Measurements from ENCODE around the gene ACAP3.

The ACAP3 gene

GRCh38 chr1:1344655-1345361 lies 37.1 kb upstream of the ACAP3 start:
- DNase-seq (ENCODE audit: low read depth in 2 of 2, low spot score in 1 of 2), result no peak

- no peak for DNase-seq (ENCODE audit: low read depth in 2 of 2, low spot score in 1 of 2)
These were observed 36.2 kb upstream of the ACAP3 start for GRCh38 chr1:1343811-1344421.

DNA sequence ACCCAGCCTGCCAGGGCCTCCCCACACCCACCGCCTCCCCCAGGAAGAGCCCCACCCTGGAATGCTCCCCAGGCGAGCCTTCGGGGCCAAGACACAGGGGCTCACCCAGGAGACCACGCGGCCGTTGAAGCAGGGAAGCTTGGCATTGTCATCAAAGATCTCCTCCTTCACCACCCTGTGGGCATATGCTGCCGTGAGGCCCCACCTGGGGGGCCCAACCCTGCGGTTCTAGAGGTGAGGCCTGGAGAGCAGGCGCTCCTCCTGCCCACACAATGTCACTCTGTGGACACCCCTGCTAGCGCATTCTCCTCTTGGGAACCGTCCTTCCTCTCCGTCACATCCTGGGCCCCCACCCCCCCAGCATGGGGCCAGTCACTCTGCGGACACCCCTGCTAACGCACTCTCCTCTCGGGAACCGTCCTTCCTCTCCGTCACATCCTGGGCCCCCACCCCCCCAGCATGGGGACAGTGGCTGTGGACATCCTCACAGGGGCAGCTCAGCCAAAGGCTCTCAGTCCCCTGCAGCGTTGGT lies 34.9 kb upstream of the ACAP3 start:
- DNase-seq (ENCODE audit: low read depth in 2 of 2, low spot score in 1 of 2), result no peak

GRCh38 chr1:1342061-1342562 lies 34.4 kb upstream of the ACAP3 start:
- DNase-seq (ENCODE audit: low read depth in 2 of 2, low spot score in 1 of 2), result no peak

DNA sequence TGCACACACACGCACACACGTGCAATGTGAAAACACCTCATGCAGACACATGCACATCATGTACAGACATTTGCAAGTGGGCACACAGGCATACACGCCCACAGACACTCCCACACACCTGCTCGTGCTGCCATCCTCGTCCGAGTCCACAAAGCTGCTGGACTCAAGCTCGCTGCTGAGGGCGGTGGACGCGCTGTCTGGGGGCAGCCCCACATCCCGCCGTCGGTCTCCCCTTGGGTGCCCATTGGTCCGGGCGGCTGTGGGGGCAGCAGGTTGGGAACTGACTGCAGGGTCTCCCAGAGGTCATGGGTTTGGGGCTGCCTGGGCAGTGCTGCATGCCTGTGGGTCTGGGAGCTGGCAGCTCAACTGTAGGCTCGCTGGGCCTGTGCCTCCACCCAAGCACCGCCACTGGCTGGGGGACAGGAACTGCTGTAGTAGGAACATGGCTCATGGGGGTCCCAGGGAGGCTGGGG lies 33.9 kb upstream of the ACAP3 start:
- no peak for DNase-seq (ENCODE audit: low read depth in 2 of 2, low spot score in 1 of 2)

DNA sequence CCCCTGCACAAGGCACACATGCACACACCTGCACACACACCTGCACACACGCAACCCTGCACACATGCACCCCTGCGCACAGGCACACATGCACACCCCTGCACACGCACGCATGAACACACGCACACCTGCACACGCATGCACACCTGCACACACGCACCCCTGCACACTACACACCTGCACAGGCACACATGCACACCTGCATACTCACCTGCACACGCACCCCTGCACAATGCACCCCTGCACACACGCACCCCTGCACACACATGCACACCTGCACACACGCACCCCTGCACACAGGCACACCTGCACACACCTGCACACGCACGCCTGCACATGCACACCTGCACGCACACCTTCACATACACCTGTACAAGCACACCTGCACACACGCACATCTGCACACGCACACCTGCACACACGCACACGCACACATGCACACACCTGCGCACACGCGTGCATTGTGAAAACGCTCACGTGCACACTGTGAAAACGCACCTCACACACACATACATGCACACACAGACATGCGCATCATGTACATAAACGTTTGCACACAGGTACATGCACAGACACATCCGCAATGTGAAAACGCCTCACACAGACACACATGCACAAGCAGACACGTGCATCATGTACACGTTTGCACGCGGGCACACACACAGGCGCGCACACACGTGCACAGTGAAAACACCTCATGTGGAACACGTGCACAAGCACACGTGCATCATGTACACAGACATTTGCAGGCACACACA lies 33.2 kb upstream of the ACAP3 start:
- no peak for DNase-seq (ENCODE audit: low read depth in 2 of 2, low spot score in 1 of 2)

- no peak for DNase-seq (ENCODE audit: low read depth in 2 of 2, low spot score in 1 of 2)
These were observed 32.5 kb upstream of the ACAP3 start for GRCh38 chr1:1340185-1340584.

DNA sequence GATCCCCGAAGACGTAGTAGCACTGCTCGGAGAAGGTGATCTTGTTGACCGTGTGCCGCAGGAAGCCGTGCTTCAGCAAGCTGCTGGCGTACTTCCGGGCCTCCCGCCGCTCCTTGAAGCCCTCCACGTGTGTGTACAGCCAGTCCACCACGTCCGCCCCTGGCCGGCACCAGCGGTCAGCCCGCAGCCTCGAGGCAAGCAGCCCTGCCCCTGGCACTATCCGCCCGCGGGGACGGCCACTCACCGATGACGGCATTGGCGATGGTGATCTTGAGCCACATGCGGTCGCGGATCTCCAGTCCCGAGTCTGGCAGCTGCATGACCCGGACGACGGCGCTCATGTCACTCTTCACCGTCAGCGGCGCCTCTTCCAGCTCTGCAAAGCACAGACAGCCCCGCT lies 30.5 kb upstream of the ACAP3 start:
- DNase-seq (ENCODE audit: low read depth in 2 of 2, low spot score in 1 of 2), result no peak

- no peak for DNase-seq (ENCODE audit: low read depth in 2 of 2, low spot score in 1 of 2)
These were observed 30.0 kb upstream of the ACAP3 start for GRCh38 chr1:1337793-1338147.

- DNase-seq (ENCODE audit: low read depth in 2 of 2, low spot score in 1 of 2), result no peak
These were observed 29.4 kb upstream of the ACAP3 start for GRCh38 chr1:1336931-1337792.

GRCh38 chr1:1336446-1336845 lies 28.7 kb upstream of the ACAP3 start:
- no peak for DNase-seq (ENCODE audit: low read depth in 2 of 2, low spot score in 1 of 2)

DNA sequence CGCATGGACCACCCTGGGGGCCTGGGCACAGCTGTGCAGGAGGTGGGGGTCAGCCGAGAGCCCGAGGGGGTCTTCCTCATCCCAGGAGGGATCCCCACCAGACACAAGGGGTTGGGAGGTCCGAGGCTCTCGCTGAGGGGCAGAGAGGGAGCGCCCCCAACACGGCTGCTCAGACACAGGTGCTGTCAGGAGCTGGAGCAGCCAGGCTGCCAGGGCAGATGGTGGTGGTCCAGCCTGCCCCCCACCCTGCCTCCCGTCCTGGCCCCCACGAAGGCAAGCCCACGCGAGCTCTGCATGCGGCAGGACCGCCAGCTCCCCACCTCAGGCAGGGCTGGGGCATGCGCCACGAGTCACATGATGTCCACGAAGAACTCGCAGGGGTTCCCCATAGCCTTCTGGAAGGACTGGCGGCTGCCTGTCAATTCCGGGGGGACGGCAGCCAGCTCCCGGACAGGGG lies 28.1 kb upstream of the ACAP3 start:
- DNase-seq (ENCODE audit: low read depth in 2 of 2, low spot score in 1 of 2), result no peak

- no peak for DNase-seq (ENCODE audit: low read depth in 2 of 2, low spot score in 1 of 2)
These were observed 27.6 kb upstream of the ACAP3 start for GRCh38 chr1:1335283-1335682.

- DNase-seq (ENCODE audit: low read depth in 2 of 2, low spot score in 1 of 2), result no peak
These were observed 27.1 kb upstream of the ACAP3 start for GRCh38 chr1:1334835-1335234.

DNA sequence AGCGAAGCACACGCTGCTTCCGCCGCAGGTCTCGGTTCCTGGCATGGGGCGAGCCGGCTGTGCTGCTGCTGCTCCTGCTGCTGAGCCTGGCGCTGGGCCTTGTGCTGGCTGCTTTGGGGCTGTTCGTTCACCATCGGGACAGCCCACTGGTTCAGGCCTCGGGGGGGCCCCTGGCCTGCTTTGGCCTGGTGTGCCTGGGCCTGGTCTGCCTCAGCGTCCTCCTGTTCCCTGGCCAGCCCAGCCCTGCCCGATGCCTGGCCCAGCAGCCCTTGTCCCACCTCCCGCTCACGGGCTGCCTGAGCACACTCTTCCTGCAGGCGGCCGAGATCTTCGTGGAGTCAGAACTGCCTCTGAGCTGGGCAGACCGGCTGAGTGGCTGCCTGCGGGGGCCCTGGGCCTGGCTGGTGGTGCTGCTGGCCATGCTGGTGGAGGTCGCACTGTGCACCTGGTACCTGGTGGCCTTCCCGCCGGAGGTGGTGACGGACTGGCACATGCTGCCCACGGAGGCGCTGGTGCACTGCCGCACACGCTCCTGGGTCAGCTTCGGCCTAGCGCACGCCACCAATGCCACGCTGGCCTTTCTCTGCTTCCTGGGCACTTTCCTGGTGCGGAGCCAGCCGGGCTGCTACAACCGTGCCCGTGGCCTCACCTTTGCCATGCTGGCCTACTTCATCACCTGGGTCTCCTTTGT lies 26.0 kb upstream of the ACAP3 start:
- DNase-seq (ENCODE audit: low read depth in 2 of 2, low spot score in 1 of 2), result no peak

DNA sequence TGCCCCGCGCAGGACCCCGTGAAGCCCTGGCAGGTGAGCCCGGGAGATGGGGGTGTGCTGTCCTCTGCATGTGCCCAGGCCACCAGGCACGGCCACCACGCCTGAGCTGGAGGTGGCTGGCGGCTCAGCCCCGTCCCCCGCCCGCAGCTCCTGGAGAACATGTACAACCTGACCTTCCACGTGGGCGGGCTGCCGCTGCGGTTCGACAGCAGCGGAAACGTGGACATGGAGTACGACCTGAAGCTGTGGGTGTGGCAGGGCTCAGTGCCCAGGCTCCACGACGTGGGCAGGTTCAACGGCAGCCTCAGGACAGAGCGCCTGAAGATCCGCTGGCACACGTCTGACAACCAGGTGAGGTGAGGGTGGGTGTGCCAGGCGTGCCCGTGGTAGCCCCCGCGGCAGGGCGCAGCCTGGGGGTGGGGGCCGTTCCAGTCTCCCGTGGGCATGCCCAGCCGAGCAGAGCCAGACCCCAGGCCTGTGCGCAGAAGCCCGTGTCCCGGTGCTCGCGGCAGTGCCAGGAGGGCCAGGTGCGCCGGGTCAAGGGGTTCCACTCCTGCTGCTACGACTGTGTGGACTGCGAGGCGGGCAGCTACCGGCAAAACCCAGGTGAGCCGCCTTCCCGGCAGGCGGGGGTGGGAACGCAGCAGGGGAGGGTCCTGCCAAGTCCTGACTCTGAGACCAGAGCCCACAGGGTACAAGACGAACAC lies 25.2 kb upstream of the ACAP3 start:
- DNase-seq (ENCODE audit: low read depth in 2 of 2, low spot score in 1 of 2), result no peak

GRCh38 chr1:1332031-1332755 lies 24.5 kb upstream of the ACAP3 start:
- DNase-seq (ENCODE audit: low read depth in 2 of 2, low spot score in 1 of 2), result no peak

DNA sequence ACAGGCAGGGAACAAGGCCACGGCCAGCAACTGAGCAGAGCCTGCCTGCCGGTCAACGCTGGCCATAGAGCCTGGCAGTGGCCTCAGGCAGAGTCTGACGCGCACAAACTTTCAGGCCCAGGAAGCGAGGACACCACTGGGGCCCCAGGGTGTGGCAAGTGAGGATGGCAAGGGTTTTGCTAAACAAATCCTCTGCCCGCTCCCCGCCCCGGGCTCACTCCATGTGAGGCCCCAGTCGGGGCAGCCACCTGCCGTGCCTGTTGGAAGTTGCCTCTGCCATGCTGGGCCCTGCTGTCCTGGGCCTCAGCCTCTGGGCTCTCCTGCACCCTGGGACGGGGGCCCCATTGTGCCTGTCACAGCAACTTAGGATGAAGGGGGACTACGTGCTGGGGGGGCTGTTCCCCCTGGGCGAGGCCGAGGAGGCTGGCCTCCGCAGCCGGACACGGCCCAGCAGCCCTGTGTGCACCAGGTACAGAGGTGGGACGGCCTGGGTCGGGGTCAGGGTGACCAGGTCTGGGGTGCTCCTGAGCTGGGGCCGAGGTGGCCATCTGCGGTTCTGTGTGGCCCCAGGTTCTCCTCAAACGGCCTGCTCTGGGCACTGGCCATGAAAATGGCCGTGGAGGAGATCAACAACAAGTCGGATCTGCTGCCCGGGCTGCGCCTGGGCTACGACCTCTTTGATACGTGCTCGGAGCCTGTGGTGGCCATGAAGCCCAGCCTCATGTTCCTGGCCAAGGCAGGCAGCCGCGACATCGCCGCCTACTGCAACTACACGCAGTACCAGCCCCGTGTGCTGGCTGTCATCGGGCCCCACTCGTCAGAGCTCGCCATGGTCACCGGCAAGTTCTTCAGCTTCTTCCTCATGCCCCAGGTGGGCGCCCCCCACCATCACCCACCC lies 23.6 kb upstream of the ACAP3 start, which contains the start of gene TAS1R3:
TSS of gene TAS1R3 (plus strand) at position 213 of the 898 bp plus-strand sequence. CDS start at position 279, 66 bp downstream.
- no peak for DNase-seq (ENCODE audit: low read depth in 2 of 2, low spot score in 1 of 2)

Data from stimulated activated CD8-positive, alpha-beta memory T cell treated with anti-CD3 and anti-CD28 coated beads, Interleukin-4, amount 100 ng/mL, for 1 hour (primary cell).